HFF-Myc (cell line): ENCODE results near the gene OSBPL1A.

Experiments
- DNase-seq: peaks from one replicate; pipeline ENCODE4 v3.0.0-alpha.2; 2011; ENCODE audit warnings: low read depth; ENCODE audit errors: extremely low read depth
- H3K4me3 ChIP-seq: replicated peaks from 2 replicates; pipeline ENCODE4 v1.5.1; 2011; ENCODE audit warnings: low read depth, mild to moderate bottlenecking, control low read depth, low read length
- CTCF ChIP-seq: IDR thresholded peaks from 2 replicates; pipeline ENCODE4 v1.5.1; 2012; ENCODE audit warnings: mild to moderate bottlenecking, low read depth, low read length, control low read depth; ENCODE audit errors: missing control alignments

OSBPL1A gene

DNA sequence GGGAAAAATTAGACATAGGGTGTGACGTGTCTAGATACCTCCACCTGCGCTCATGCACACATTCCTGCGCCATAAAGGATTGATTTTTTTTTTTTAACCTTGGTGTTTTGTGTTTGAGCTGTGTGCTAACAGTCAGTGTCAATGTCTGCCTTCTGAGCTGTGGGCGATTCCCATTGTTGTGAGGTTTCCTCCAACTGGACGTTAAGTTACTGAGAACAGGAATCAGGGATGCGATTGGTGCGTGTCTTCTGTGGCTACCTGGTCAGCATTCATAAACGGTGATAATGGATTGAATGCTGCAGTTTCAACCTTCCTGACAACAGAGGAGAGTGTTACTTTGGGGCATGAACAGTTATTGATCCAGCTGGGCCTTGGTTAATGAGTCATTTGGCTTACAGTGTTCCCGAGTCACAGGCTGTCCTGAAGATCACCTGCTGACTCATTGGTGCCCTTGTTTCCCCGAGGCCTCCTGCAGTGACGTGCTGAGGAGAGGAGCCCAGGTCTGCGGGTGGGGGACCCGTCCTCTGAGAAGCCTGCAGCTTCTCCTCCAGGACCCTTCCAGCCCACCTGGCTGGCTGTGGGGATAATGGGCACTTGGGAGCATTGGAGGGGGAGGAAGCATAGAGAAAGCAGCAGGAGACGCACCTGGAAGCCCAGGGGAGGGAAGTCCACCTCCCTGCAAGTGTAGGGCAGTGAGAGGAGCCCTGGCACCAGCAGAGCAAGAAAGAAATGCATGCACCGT, 284.6 kb downstream of the OSBPL1A start:
- no peak overlapping the region for H3K4me3 ChIP-seq
- DNase-seq = no peak
- no peak for TF ChIP-seq CTCF

DNA sequence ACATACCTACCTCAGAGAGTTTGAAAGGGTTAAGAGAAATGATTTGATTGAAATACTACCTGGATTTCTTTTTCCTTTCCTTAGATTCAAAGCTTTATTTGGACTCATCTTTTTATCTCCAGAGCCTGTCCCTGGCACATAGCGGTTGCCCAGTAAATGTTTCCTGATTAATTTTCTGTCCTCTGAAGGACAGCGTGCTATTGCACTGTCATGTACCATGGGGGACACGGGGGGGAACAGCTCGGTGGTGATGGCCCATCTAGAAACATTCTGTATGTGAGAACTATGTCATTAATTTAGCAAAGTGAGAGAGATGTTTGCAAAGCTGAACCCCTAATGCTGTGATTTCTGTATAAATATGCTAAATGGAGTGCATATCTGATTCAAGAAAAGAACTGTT, 285.2 kb downstream of the OSBPL1A start:
- no peak for TF ChIP-seq CTCF
- no peak for DNase-seq
- no peak overlapping the region for H3K4me3 ChIP-seq
